Fibroblast of pulmonary artery (primary cell): ENCODE measurements around the gene MYCBP2.

ENCODE experiments used
- DNase-seq: peaks from one replicate; pipeline ENCODE4 v3.0.0-alpha.2; 2010; ENCODE audit warnings: low read depth
- H3K4me3 ChIP-seq: replicated peaks from 2 replicates; pipeline ENCODE4 v1.5.1; 2011; ENCODE audit warnings: low read depth, mild to moderate bottlenecking, control low read depth, low read length, moderate library complexity
- CTCF ChIP-seq: IDR thresholded peaks from 2 replicates; pipeline ENCODE4 v1.5.1; 2011; ENCODE audit warnings: mild to moderate bottlenecking, control low read depth, low read length, inconsistent platforms; ENCODE audit errors: missing control alignments

The MYCBP2 gene

GRCh38 chr13:77042566-77043177 lies 284.2 kb downstream of the MYCBP2 start:
- no peak for TF ChIP-seq CTCF
- H3K4me3 ChIP-seq: no peak overlapping the region
- DNase-seq: no peak

- H3K4me3 ChIP-seq: no peak overlapping the region
- TF ChIP-seq CTCF: no peak
- DNase-seq: no peak
Observed at GRCh38 chr13:77040835-77041234, 286.1 kb downstream of the MYCBP2 start.

- no peak for TF ChIP-seq CTCF
- no peak for DNase-seq
- H3K4me3 ChIP-seq: no peak overlapping the region
Observed at GRCh38 chr13:77040076-77040475, 286.8 kb downstream of the MYCBP2 start.

- TF ChIP-seq CTCF: no peak
- DNase-seq: no peak
- no peak overlapping the region for H3K4me3 ChIP-seq
Observed at GRCh38 chr13:77038907-77039480, 287.9 kb downstream of the MYCBP2 start.

GRCh38 chr13:77036279-77036678 lies 290.6 kb downstream of the MYCBP2 start:
- no peak for TF ChIP-seq CTCF
- H3K4me3 ChIP-seq: no peak overlapping the region
- no peak for DNase-seq

- H3K4me3 ChIP-seq: no peak overlapping the region
- DNase-seq: peak; percentile 29
- TF ChIP-seq CTCF: no peak
Observed at GRCh38 chr13:77034881-77035280, 292.0 kb downstream of the MYCBP2 start.
